ENCODE measurements around the gene PACC1.

The PACC1 gene

GRCh38 chr1:212414328-212415106, at the start of gene PACC1:
TSS of gene PACC1 (minus strand) at chr1:212414886. CDS start at chr1:212414757, 129 bp downstream.
- peak; percentile 94 for DNase-seq (ENCODE audit: low spot score)

- no peak for DNase-seq (ENCODE audit: low spot score)
Observed at GRCh38 chr1:212463565-212464285, 49.0 kb upstream of the PACC1 start.

DNA sequence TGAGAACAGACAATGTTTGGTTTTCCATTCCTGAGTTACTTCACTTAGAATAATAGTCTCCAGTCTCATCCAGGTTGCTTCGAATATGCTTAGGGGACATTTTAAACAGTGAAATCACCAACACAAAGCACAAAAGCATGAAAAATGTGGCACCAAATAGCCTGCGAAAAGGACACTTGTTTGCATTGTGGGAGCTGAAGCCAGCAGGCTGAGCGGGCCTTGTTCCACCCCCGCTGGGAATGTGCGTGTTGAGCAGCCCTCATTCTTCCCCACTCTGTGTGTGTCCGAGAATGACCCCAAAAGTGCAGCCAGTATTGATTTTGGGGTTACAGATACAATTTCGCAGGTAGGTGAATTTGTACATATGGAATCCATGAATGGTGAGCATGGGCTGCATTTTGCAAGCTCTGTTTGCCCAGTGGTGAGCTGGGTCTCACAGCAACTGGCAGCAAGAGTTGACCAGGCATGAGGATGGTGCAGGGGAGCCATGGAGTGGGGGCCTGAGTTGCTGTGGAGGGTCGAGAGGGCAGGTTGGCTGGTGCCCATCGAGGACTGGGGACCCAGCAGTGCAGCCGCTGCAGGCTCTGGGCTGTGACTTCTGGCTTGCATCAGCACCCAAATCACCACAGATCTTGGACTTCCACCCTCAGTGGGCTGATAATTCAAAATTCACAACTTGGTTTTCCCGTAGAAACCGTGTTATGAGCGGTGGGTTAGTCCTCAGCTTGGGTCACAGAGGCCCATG, 47.4 kb upstream of the PACC1 start:
- DNase-seq (ENCODE audit: low spot score): no peak

DNA sequence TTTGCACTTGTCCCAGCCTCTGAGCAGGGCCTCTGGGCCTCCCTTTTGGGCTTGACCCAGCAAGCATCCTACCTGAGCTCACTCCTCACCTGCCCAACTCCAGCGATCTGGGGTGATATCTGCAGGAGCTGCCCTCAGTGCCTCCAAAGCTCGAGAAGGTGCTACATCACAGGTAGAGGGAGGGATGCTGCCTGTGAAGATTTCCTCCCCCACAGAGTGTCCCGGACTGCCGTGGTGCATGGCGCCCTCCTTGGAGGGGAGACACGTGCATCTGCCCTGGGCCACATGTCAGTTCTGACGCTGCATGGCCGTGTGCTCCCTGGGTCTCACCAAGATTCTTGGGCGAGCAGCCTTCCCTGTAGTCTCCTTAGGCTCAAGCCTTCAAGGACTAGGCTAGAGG, 45.7 kb upstream of the PACC1 start:
- no peak for DNase-seq (ENCODE audit: low spot score)

DNA sequence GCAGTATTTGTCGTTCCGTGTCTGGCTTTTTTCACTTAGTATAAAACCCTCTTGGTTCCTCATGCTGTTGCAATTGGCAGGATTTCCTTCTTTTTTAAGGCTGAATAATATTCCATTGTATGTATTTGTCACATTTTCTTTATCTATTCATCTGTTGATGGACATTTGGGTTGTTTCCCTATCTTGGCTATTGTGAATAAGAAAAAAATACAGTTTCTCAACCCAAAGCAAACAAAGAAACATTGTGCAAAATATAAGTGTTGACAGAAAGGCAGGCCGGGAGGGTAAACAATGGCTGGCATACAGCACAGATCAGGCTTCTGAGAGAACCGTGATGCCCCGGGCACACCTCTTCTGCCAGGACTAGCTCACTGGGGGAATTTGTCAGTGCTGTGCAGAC, 45.0 kb upstream of the PACC1 start:
- DNase-seq (ENCODE audit: low spot score): no peak

DNA sequence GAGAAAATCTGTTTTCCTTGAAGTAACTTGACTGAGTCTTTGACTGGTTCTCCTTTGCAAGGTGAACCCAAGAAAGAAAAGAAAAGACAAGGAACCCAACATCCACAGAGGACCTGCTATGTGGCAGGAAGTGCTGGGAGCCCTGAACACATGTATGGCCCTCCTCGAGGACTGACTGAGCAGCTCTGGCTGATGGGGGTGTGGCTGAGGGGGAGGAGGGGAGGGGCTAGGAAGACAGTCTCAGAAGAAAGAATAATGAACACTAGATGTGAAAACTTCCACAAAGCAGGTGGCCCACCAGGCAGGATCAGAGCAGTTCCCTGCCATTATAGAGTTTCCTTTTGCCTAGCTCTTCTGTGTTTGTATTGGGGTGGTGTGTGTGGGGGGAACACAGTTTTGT, 44.1 kb upstream of the PACC1 start:
- no peak for DNase-seq (ENCODE audit: low spot score)

GRCh38 chr1:212457740-212458338, 43.2 kb upstream of the PACC1 start:
- peak; percentile 73 for DNase-seq (ENCODE audit: low spot score)

DNA sequence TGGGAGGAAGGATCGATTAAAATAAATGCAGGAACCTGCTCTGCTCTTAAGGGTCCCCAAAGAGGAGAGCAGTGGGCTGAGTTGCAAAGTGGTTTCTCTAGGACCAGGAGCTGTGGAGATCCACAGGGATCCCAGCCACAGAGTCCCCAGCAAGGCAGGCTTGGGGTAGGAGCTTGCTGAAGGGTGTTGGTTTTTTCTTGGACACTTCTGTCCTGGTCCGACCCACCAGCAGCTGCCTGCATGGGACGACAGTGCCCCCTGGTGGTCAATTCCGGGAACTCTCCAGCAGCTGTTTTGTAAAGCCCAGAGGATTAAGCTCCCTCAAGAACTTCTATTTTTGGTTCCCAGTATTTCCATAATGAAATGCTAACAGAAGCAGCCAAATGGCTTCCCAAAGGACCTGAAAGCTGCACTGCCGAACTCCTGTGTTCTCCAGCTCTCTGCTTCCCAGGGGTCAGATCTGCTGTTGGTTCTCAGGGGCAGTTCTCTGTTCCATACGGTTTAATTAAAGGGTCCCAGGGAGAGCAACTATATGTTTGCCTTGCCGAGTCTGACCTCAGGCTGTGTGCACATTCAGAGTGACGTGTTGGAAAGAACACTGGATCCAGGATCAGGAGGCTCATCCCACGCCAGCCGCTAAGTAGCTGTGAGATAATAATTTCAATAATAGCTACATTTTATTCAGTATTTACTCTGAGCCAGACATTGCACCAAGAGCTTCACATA, 41.3 kb upstream of the PACC1 start:
- DNase-seq (ENCODE audit: low spot score): peak; percentile 85

DNA sequence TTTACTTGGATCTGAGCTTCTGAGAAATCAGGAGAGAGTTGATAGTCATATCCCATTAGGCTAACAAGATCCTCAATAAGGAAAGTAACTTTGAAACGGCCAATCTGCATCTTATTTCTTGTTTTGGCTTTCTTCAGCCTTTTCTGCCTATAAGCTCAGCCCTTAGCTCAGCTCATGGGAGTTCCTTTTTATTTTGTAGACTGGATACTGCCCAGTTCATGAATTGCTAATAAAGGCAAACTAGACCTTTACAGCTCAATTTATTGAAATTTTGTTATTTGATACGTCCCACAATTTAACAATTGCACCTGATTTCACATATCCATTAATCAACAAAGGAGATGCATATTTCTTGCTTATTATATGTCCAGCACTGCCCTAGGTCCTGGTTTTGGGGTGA, 40.7 kb upstream of the PACC1 start:
- DNase-seq (ENCODE audit: low spot score): no peak

DNA sequence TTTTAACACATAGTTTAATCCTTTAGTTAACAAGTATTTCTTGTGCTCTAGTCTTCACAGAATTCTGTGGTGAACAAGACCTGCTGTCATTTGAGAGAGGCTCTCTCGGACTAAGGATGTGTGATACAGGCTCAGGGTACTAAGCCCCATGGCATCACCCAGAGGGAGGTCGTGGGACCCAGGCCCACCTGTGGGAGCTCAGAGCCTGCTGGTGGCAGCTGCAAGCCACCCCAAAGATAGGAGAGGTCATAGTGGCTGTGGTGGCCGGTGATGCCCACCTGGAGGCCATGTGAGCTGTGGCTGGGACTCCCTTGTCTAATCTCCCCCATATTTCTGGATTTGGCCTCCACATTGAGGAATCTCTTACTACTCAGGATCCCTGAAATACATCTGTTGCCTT, 40.1 kb upstream of the PACC1 start:
- DNase-seq (ENCODE audit: low spot score): no peak

DNA sequence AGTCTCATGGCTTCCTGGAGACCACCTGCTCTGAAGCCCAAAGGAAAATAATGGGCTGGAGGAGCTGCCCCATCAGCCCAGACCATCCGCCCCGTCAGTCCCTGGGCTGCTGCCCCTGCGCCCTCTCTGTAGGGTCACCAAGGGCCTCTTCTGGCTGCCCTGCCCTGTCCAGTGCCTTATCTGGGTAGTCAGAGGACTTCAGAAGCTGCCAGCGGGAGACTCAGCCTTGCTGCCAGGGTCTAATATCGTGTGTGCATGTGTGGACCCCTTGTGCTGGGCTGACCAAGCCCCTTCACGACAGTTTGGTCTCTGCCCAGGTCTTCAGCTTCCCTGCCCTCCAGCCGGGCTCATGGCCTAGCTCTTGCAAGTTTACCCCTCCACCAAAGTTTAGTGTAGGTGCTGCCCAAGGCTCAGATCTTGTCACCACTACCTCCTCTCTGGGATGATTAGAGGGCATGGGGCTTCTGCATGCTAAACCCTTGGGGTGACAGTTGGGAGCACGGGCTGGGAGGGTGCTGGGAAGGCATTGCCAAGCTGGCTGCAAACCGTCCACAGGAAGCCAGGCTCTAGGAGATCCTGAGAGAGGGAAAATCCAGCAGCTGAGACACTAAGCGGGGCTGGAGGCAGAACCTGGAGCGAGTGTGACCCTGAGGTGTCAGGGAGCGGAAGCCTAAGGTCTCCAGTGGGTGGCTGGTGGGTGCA, 38.6 kb upstream of the PACC1 start:
- DNase-seq (ENCODE audit: low spot score): no peak

DNA sequence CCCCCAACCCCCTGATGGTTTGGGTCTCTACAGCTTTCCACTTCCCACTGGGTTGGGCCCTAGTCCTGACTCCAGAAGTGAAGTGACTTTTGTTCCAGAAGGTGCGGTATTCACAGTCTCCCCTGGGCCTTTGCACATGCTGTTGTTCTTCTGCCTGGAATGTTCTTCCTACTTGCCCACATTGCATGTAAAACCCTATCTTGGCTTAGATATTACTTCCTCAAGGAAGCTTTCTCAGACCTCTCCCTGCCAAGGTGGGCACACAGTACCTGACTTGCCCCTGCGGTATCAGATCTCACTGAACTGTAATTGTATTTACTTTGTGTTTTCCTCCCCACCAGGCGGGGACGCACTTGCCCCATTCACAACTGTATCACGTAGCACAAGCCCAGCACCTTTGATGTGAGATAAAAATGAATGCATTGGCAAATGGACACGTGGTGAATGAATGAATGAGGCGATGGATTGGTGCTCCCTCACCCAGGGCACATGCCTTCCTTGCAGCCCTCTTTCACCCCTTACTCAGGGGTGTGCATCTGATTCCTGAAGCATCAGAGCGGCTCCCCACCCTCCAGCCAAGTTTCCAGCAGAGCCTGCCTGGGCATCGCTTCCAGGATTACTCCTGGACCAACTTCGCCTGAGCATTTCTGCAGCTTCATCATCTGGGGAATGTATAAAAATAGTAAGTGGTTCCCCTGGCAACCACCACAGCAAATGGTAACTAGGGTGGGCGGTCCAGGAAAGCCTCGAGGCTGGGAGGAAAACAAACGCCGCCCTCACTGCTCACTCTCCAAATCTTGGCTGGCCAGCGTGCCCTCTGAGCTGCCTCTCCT, 37.9 kb upstream of the PACC1 start:
- DNase-seq (ENCODE audit: low spot score): no peak

GRCh38 chr1:212451416-212452322, 37.0 kb upstream of the PACC1 start:
- no peak for DNase-seq (ENCODE audit: low spot score)

GRCh38 chr1:212450331-212450881, 35.7 kb upstream of the PACC1 start:
- no peak for DNase-seq (ENCODE audit: low spot score)

DNA sequence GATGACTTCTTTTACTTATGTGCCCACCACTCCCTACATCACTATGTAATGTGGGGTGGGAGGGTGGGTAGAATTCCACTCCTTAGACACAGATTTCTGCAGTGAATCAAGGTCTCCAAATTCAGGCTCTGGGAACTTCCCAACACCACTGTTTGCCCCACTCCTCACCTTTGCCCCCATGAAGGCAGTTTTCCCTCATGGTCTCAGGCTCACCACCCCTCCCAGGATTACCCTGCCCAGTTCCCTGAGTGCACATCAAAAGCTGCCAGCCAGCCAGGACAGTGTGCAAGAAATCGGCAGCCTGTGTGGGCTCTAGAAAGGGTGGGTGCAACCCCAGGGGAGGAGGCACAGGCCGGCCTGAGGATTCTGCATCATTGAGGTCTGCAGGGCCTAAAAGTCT, 32.8 kb upstream of the PACC1 start:
- no peak for DNase-seq (ENCODE audit: low spot score)

DNA sequence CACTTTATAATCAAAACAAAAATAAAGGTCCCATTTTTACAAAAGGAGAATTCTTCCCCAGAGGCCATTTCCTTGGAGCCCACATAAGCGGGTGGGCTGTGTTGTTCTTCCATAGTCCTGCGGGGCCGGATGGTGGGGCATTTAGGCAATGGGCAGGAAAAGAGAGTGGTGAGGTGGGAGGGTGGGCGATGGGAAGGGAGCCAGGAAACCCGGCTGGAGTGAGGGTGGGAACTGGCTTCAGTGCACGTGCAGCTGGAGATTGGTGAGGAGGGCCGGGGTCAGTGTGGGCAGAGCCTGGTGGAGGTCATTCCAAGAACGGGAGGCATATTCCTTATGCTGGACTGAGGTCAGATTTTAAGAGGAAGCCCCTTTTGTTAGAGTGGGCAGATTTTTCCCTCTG, 31.6 kb upstream of the PACC1 start:
- DNase-seq (ENCODE audit: low spot score): no peak

GRCh38 chr1:212442408-212442807, 27.7 kb upstream of the PACC1 start:
- no peak for DNase-seq (ENCODE audit: low spot score)

DNA sequence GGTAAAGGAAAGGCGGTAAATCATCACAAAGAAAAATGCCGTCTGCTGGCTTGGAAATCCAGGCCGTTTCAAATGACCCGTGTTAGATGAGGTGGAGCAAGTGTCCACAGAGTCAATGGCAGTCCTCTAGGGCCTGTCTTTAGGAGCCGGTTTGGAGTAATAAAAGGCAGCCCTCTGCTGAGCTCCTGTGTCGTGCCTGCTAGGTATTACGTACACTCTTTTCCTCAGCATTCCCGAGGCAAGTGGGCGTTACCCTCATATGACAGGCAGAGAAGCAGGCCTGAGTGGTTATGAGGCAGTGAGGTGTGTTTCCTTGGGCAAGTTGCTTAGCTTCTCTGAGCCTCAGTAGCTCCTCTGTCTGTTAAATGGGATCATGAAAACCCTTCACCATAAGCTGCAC, 25.7 kb upstream of the PACC1 start:
- no peak for DNase-seq (ENCODE audit: low spot score)

- DNase-seq (ENCODE audit: low spot score): no peak
Observed at GRCh38 chr1:212438831-212439237, 24.1 kb upstream of the PACC1 start.

Measured in activated CD4-positive, alpha-beta T cell treated with anti-CD3 and anti-CD28 coated beads, Interleukin-2, Interleukin-4, amounts not matched to agents 100 ng/mL and 50 ng/mL, durations not matched to agents 16 hours and 8 hours (primary cell).